ENCODE measurements around the gene ANO1.

Gene ANO1

GRCh38 chr11:70072861-70073755, 5.0 kb upstream of the ANO1 start:
- no peak for DNase-seq (ENCODE audit: low read depth)

- DNase-seq (ENCODE audit: low read depth), result no peak
Measured at GRCh38 chr11:70073871-70074371, 4.2 kb upstream of the ANO1 start.

- no peak for DNase-seq (ENCODE audit: low read depth)
Measured at GRCh38 chr11:70074746-70075145, 3.4 kb upstream of the ANO1 start.

- no peak for DNase-seq (ENCODE audit: low read depth)
Measured at GRCh38 chr11:70075836-70076235, 2.3 kb upstream of the ANO1 start.

- DNase-seq (ENCODE audit: low read depth), result no peak
Measured at GRCh38 chr11:70076461-70076931, 1.6 kb upstream of the ANO1 start.

GRCh38 chr11:70077411-70078094, 564 bp upstream of the ANO1 start:
- DNase-seq (ENCODE audit: low read depth), result no peak

GRCh38 chr11:70078781-70079616, 882 bp downstream of the ANO1 start:
- DNase-seq (ENCODE audit: low read depth), result no peak

GRCh38 chr11:70079691-70080090, 1.6 kb downstream of the ANO1 start:
- no peak for DNase-seq (ENCODE audit: low read depth)

- DNase-seq (ENCODE audit: low read depth), result no peak
Measured at GRCh38 chr11:70080763-70081162, 2.6 kb downstream of the ANO1 start.

- no peak for DNase-seq (ENCODE audit: low read depth)
Measured at GRCh38 chr11:70082829-70083228, 4.7 kb downstream of the ANO1 start.

GRCh38 chr11:70084046-70084984, 6.2 kb downstream of the ANO1 start:
- no peak for DNase-seq (ENCODE audit: low read depth)

- DNase-seq (ENCODE audit: low read depth), result no peak
Measured at GRCh38 chr11:70085815-70086769, 8.0 kb downstream of the ANO1 start.

GRCh38 chr11:70087446-70088167, 9.5 kb downstream of the ANO1 start:
- no peak for DNase-seq (ENCODE audit: low read depth)

GRCh38 chr11:70088735-70089250, 10.7 kb downstream of the ANO1 start:
- DNase-seq (ENCODE audit: low read depth), result no peak

GRCh38 chr11:70089631-70090030, 11.5 kb downstream of the ANO1 start:
- DNase-seq (ENCODE audit: low read depth), result no peak

- DNase-seq (ENCODE audit: low read depth), result no peak
Measured at GRCh38 chr11:70090961-70091381, 12.9 kb downstream of the ANO1 start.

GRCh38 chr11:70091638-70092037, 13.5 kb downstream of the ANO1 start:
- DNase-seq (ENCODE audit: low read depth), result no peak

GRCh38 chr11:70092959-70093715, 15.0 kb downstream of the ANO1 start:
- no peak for DNase-seq (ENCODE audit: low read depth)
